HG03558 (cell line): Measurements from ENCODE around the gene PSMA4.
"Not testable (repeated sequence)": the region's sequence is repeated elsewhere in the genome, so short reads cannot be mapped to it uniquely, and the experiment has no call there.

Experiments used
- ATAC-seq: cut with Tn5 transposase; IDR thresholded peaks from one replicate; pipeline ENCODE4 v1.9.1; 2021; ENCODE audit warnings: moderate number of reproducible peaks; ENCODE audit not compliant: unreplicated experiment; ENCODE audit errors: extremely low read depth

The PSMA4 gene

DNA sequence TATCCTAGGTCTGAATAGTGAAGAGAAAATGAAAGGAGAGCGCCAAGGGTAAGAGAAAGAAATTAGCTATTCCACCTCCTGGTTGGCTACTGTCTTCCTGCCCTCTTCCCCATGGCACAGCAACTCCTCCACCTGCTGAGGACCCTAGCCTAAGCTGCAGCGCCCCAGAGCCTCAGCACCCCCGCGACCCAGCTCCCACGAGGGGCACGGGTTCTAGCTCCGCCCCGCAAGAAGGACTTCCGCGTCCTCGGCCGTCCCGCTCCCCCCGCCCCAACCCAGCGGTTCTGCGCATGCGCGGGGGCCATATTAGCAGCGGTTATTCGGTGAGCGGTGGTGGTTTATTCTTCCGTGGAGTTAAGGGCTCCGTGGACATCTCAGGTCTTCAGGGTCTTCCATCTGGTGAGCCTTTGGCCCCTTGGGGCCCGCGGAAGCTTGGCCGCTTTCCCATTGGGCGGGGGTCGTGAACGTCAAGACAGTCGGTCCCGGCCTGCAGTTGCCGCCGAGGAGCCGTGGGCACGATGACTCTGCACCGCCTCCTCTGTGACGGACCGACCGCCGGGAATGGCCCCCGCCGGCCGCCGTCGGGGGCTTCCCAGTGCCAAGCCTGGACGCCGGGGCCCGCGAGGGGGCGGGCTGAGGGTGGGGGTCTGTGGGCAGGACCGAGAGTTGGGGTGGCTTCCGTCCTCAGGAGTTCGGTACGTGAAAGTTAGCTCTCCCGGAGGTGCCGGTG, at the start of gene PSMA4:
TSS of gene PSMA4 (plus strand) at position 304 of the 730 bp plus-strand sequence. CDS start 1,484 bp downstream, outside the sequence.
- peak; percentile 51 for ATAC-seq

DNA sequence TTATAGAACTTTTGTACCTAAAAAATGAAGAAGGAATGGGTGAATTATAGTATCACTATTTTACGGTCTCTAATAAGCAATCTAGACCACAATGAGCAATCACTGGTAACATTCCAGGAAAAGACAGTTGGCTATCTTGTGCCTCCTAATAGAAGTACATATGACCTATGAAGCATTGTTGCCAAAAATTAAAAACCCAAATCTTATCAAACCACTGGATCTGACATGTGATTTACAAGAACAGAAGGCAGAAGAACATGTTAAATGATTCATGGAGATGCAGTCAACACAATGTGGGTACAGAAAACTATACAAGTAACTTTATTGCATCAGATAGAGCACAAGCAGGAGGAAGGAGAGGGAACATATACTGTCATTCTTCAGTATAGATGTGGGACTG, 47.4 kb upstream of the PSMA4 start:
- ATAC-seq, result no peak

DNA sequence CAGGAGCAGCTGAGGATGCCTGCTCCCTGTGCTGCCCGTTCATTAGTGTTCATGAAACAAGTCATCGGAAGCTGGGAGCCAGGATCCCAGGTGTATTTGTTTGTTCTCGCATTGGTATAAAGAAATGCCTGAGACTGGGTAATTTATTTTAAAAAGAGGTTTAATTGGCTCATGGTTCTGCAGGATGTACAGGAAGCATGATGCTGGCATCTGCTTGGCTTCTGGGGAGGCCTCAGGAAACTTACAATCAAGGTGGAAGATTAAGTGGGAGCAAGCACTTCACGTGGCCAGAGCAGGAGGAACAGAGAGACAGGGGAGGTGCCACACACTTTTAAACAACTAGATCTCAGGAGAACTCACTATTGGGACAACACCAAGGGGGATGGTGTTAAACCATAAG, 38.4 kb upstream of the PSMA4 start:
- ATAC-seq, result no peak

GRCh38 chr15:78502641-78503040, 37.6 kb upstream of the PSMA4 start:
- no peak for ATAC-seq

GRCh38 chr15:78506971-78507830, 33.0 kb upstream of the PSMA4 start, which contains the start of gene HYKK:
Gene HYKK (plus strand): TSS chr15:78507577. CDS start chr15:78513089, 5,512 bp downstream.
- peak; percentile 61 for ATAC-seq

DNA sequence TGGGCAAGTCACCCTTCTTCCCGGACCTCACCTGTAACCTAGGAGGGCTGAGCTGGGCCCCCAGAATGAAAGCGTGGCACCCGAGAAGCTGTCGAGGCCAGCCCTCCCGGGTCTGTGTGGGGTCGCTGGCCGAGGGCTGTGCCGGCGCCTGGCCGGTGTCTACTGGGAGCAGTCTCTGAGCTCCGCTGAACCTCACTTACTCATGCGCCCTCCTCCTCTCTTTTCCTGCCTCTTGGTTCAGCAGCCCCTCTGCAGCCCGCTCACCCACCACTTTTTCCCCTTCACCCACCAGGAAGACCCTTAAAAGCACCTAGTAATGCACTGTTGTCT, 32.4 kb upstream of the PSMA4 start:
- ATAC-seq, result no peak

DNA sequence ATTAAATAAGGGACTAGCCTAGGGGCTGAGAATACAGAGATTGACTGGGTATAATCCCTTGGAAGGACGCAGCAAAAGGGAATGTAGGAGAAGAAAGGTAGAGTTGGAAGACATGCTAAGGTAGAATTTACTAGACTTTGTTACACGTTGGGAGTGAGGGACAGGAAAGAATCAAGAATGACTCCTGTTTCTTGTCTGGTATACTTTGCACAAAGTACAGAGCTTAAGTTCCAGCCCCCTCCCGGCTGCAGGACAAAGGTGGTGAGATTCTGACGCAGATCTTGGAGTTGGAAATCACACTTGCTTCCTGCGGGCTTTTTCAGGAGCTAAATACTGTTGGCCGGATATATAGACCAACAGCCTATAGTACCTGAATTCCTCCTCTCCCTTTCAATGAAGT, 32.0 kb upstream of the PSMA4 start:
- ATAC-seq, result no peak

DNA sequence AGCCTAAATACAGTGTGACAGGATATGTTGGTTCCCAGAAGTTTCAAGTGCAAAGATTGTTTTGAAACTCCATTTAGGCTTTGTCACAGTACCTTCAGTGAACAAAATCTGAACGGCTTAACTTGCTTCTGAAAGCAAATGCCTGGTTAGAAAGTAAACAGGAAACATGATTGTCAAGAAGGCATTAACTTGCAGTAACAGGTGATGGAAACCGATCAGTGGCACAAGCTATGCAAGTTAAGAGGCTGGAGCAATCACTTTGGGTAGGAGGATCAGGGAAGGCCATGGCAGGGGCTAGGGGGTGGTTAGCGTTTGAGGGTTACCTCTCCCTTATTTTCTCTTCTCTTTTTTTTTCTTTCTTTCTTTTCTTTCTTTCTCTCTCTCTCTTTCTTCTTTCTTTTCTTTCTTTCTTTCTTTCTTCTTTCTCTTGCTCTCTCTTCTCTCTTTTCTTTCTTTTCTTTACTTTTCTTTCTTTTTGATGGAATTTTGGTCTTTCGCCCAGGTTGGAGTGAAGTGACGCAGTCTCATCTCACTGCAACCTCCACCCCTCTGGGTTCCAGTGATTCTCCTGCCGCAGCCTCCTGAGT, 30.4 kb upstream of the PSMA4 start:
- no peak for ATAC-seq

DNA sequence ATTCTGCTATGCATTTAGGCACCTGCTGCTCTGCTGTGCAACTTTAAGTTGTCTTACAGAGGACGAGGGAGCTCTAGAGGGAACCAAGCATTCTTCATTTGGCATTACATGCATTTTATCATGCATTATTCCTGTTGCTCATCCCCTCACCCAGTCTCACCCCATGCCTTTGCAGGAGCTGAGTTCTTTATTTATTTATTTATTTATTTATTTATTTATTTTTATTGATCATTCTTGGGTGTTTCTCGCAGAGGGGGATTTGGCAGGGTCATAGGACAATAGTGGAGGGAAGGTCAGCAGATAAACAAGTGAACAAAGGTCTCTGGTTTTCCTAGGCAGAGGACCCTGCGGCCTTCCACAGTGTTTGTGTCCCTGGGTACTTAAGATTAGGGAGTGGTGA, 20.2 kb upstream of the PSMA4 start:
- not testable (repeated sequence) for ATAC-seq

- ATAC-seq, result no peak
Measured at GRCh38 chr15:78524230-78524629, 16.0 kb upstream of the PSMA4 start.

DNA sequence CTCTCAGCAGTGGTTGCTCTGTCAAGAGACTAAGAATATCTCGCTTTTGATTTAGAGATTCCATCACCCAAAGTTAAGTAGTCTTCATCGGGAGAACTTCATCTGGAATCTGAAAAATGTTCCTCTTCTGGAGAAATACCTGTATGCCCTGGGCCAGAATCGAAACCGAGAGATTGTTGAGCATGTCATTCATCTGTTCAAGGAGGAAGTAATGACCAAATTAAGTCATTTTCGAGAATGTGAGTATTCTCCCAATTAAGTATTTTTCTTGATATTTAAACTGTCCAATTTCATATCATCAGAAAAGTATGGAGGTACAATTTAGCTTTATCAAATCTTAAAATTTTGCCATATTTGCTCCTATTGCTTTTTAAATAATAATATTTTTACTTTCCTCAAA, 12.9 kb upstream of the PSMA4 start:
- no peak for ATAC-seq

- ATAC-seq, result no peak
Measured at GRCh38 chr15:78533331-78533730, 6.9 kb upstream of the PSMA4 start.

- no peak for ATAC-seq
Measured at GRCh38 chr15:78536134-78536533, 4.1 kb upstream of the PSMA4 start.

- ATAC-seq, result no peak
Measured at GRCh38 chr15:78537266-78537905, 2.9 kb upstream of the PSMA4 start.

DNA sequence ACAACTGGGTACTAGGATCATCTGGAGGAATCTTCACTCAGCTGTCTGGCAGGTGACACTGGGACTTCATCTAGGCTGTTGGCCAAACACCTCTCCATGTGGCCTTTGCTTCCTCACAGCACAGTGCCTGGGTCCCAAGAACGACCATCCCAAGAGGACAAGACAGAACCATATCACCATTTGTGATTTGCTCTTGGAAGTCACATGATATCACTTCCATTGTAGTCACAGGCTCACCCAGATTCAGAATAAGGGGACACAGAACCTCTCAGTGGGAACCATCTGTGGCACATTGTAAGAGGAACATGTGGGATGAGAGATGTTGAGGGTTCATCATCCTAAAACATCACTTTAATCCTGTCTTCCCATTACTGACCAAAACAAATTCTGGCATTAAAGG, 1.9 kb upstream of the PSMA4 start:
- ATAC-seq, result no peak

DNA sequence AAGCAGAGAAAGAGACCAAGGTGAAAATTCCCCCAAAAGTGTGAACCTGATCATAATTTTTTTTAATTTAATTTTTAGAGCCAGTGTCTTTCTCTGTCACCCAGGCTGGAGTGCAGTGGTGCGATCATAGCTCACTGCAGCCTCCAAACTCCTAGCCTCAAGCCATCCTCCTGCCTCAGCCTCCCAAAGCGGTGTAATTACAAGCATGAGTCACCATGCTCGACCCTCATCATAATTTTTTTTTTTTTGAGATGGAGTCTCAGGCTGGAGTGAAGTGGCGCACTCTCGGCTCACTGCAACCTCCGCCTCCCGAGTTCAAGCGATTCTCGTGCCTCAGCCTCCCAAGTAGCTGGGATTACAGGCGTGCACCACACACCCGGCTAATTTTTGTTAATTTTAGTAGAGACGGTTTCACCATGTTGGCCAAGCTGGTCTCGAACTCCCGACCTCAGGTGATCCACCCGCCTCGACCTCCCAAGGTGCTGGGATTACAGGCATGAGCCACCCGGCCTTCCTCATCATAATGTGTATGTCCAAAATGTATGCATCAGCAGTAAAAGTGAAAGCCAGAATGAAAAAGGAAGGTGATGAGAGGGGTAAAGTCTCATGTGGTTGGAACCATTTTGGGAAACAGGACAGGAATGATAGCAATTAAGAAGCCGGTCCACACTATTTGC, 642 bp upstream of the PSMA4 start:
- not testable (repeated sequence) for ATAC-seq

- no peak for ATAC-seq
Measured at GRCh38 chr15:78540871-78541743, 863 bp downstream of the PSMA4 start.

DNA sequence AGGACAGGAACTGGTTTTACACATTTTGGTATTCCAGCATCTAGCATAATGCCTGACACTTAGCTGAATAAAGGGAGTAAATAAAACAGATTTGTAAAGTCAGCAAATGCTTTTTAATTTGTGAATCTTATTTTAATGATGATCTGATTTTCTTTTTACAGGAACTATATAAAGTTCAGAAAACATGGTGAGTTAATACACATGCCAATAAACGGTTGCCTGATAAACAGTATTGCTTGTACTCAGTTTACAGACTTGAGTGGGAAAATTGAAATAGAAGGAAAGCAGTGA, 1.4 kb downstream of the PSMA4 start:
- ATAC-seq, result no peak

DNA sequence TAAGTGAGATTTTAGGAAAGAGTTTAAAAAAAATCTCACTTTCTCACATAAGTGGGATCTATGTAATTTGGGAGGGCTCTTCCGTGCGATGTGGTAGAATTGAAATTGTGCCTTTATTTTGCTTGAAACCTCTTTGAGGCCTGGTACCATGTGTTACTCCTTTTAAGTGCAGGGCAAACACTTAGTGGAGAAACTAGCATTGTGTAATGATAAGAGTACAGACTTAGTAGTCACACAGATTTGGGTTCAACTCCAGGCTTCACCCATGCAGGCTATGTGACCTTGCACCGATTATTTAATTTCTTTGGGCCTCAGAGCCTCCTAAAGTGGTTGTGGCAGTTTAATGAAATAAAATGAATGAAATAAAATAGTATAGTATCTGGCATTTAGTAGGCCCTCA, 2.4 kb downstream of the PSMA4 start:
- ATAC-seq, result no peak
